DMS153 treated with DMSO at 0.1 percent for 48 hours (cell line): Measurements from ENCODE around the gene TUBB2B.
"Not testable (repeated sequence)": the region's sequence is repeated elsewhere in the genome, so short reads cannot be mapped to it uniquely, and the experiment has no call there.

Experiments
- DNase-seq: peaks from one replicate; lab custom pipeline; 2025; ENCODE audit not compliant: unreplicated experiment; lab: John Stamatoyannopoulos, UW

Gene TUBB2B

GRCh38 chr6:3190779-3191178 lies 36.7 kb downstream of the TUBB2B start:
- no peak for DNase-seq

- DNase-seq: no peak
These were observed 37.4 kb downstream of the TUBB2B start for GRCh38 chr6:3190056-3190455.

- DNase-seq: not testable (repeated sequence)
These were observed 38.3 kb downstream of the TUBB2B start for GRCh38 chr6:3189192-3189591.

- DNase-seq: no peak
These were observed 39.2 kb downstream of the TUBB2B start for GRCh38 chr6:3188262-3188661.

- no peak for DNase-seq
These were observed 40.5 kb downstream of the TUBB2B start for GRCh38 chr6:3186974-3187382.

- no peak for DNase-seq
These were observed 44.4 kb downstream of the TUBB2B start for GRCh38 chr6:3183066-3183465.

- DNase-seq: no peak
These were observed 46.3 kb downstream of the TUBB2B start for GRCh38 chr6:3181105-3181504.

GRCh38 chr6:3179945-3180344 lies 47.5 kb downstream of the TUBB2B start:
- not testable (repeated sequence) for DNase-seq

- not testable (repeated sequence) for DNase-seq
These were observed 48.8 kb downstream of the TUBB2B start for GRCh38 chr6:3178666-3179065.

GRCh38 chr6:3176562-3177355 lies 50.7 kb downstream of the TUBB2B start:
- DNase-seq: no peak

- DNase-seq: no peak
These were observed 51.6 kb downstream of the TUBB2B start for GRCh38 chr6:3175715-3176402.
